HUES6 (cell line): Measurements from ENCODE around the gene CETP.

Source experiments
- H3K27ac ChIP-seq: 2 replicates; pipeline ENCODE4 v1.7.0; 2013; ENCODE audit warnings: low read depth, mild to moderate bottlenecking, low read length, inconsistent platforms
- H3K27me3 ChIP-seq: 2 replicates; pipeline ENCODE4 v1.6.1; 2013; ENCODE audit warnings: low read length; ENCODE audit not compliant: control insufficient read depth, insufficient read depth
- H3K36me3 ChIP-seq: 2 replicates; pipeline ENCODE4 v1.6.1; 2013; ENCODE audit warnings: low read length; ENCODE audit not compliant: control insufficient read depth, insufficient read depth
- H3K4me1 ChIP-seq: 2 replicates; pipeline ENCODE4 v1.6.1; 2013; ENCODE audit warnings: low read length; ENCODE audit not compliant: control insufficient read depth, insufficient read depth
- H3K4me3 ChIP-seq: 2 replicates; pipeline ENCODE4 v1.5.1; 2013; ENCODE audit warnings: low read depth, low read length
- H3K9ac ChIP-seq: one replicate; pipeline ENCODE4 v1.6.1; 2013; ENCODE audit warnings: mild to moderate bottlenecking, low read length
- H3K9me3 ChIP-seq: 2 replicates; pipeline ENCODE4 v1.6.1; 2013; ENCODE audit warnings: low read depth, low read length; ENCODE audit not compliant: control insufficient read depth, insufficient read depth

CETP gene

GRCh38 chr16:57029161-57030160 lies 67.7 kb downstream of the CETP start:
- peaks cover 8% of the 10 kb centered on the region for H3K4me1 ChIP-seq
- H3K9me3 ChIP-seq, result no peaks in the 10 kb centered on the region
- H3K27ac ChIP-seq, result no peak overlapping the region
- no peak overlapping the region for H3K4me3 ChIP-seq
- H3K27me3 ChIP-seq, result no peaks in the 10 kb centered on the region
- H3K36me3 ChIP-seq, result no peaks in the 10 kb centered on the region
- H3K9ac ChIP-seq, result no peak overlapping the region

GRCh38 chr16:57030346-57030902 lies 68.7 kb downstream of the CETP start:
- Histone ChIP-seq H3K36me3 (no peaks in the 10 kb centered on the region), H3K27me3 (no peaks in the 10 kb centered on the region), H3K27ac (no peak overlapping the region), H3K9me3 (no peaks in the 10 kb centered on the region), H3K4me1 (peaks cover 8% of the 10 kb centered on the region), H3K9ac (no peak overlapping the region), H3K4me3 (no peak overlapping the region)

- Histone ChIP-seq H3K4me3 (no peak overlapping the region), H3K27ac (no peak overlapping the region), H3K4me1 (peaks cover 8% of the 10 kb centered on the region), H3K9ac (no peak overlapping the region), H3K27me3 (no peaks in the 10 kb centered on the region), H3K36me3 (no peaks in the 10 kb centered on the region), H3K9me3 (no peaks in the 10 kb centered on the region)
Measured at GRCh38 chr16:57031156-57031555, 69.4 kb downstream of the CETP start.

GRCh38 chr16:57032346-57032745 lies 70.6 kb downstream of the CETP start:
- Histone ChIP-seq H3K9ac (no peak overlapping the region), H3K4me3 (no peak overlapping the region), H3K36me3 (no peaks in the 10 kb centered on the region), H3K27me3 (no peaks in the 10 kb centered on the region), H3K4me1 (peaks cover 8% of the 10 kb centered on the region), H3K27ac (no peak overlapping the region), H3K9me3 (no peaks in the 10 kb centered on the region)

GRCh38 chr16:57032931-57033330 lies 71.2 kb downstream of the CETP start:
- no peak overlapping the region for H3K9ac ChIP-seq

More at GRCh38 chr16:57032931-57033330, 71.2 kb downstream of the CETP start:
- Histone ChIP-seq H3K27ac (no peak overlapping the region), H3K27me3 (no peaks in the 10 kb centered on the region), H3K36me3 (no peaks in the 10 kb centered on the region), H3K4me1 (peaks cover 6% of the 10 kb centered on the region), H3K4me3 (no peak overlapping the region), H3K9me3 (no peaks in the 10 kb centered on the region)
